Loucy (cell line): ENCODE results near the gene ABCA8.
"Not testable (repeated sequence)": the region's sequence is repeated elsewhere in the genome, so short reads cannot be mapped to it uniquely, and the experiment has no call there.

Experiments used
- H2AFZ ChIP-seq: fragments of 200-600 bp; sonication (generic); 2 replicates; pipeline ENCODE4 v1.6.0; 2016; ENCODE audit warnings: antibody characterized with exemption, mild to moderate bottlenecking, low read length, moderate library complexity
- H3F3A ChIP-seq: fragments of 200-600 bp; 2 replicates; pipeline ENCODE4 v1.6.0; 2016; ENCODE audit warnings: antibody characterized with exemption, low read depth, mild to moderate bottlenecking
- H3K27me3 ChIP-seq: fragments of 200-600 bp; sonication (generic); 2 replicates; pipeline ENCODE4 v1.6.1; 2014; ENCODE audit warnings: low read length, mild to moderate bottlenecking; ENCODE audit not compliant: insufficient read depth, poor library complexity, severe bottlenecking
- H3K36me3 ChIP-seq: fragments of 200-600 bp; sonication (generic); 2 replicates; pipeline ENCODE4 v1.6.1; 2016; ENCODE audit warnings: low read length; ENCODE audit not compliant: insufficient read depth
- H3K4me1 ChIP-seq: fragments of 200-600 bp; sonication (generic); 2 replicates; pipeline ENCODE4 v1.5.1; 2014; ENCODE audit warnings: low read length, mild to moderate bottlenecking; ENCODE audit not compliant: insufficient read depth, poor library complexity, severe bottlenecking
- H3K4me2 ChIP-seq: fragments of 200-600 bp; sonication (generic); 2 replicates; pipeline ENCODE4 v1.6.0; 2014; ENCODE audit warnings: antibody characterized with exemption, low read length, low read depth, mild to moderate bottlenecking; ENCODE audit not compliant: poor library complexity, severe bottlenecking
- H3K4me3 ChIP-seq: fragments of 200-600 bp; sonication (generic); 2 replicates; pipeline ENCODE4 v1.5.1; 2014; ENCODE audit warnings: low read length, mild to moderate bottlenecking, mixed read lengths; ENCODE audit not compliant: poor library complexity, severe bottlenecking
- H3K79me2 ChIP-seq: fragments of 200-600 bp; sonication (generic); 2 replicates; pipeline ENCODE4 v1.6.1; 2014; ENCODE audit warnings: low read length; ENCODE audit not compliant: insufficient read depth
- H3K9ac ChIP-seq: fragments of 200-600 bp; sonication (generic); 2 replicates; pipeline ENCODE4 v1.6.0; 2014; ENCODE audit warnings: mild to moderate bottlenecking, low read depth, low read length, moderate library complexity; ENCODE audit not compliant: poor library complexity, severe bottlenecking
- H3K9me2 ChIP-seq: fragments of 200-600 bp; sonication (generic); replicated peaks from 2 replicates; pipeline ENCODE4 v1.6.1; 2016; ENCODE audit warnings: low read depth, low read length, mixed read lengths
- H3K9me3 ChIP-seq: fragments of 200-600 bp; sonication (generic); 2 replicates; pipeline ENCODE4 v1.6.1; 2014; ENCODE audit warnings: mild to moderate bottlenecking, antibody characterized with exemption, low read length, low read depth; ENCODE audit not compliant: insufficient read depth
- H4K20me1 ChIP-seq: fragments of 200-600 bp; sonication (generic); 2 replicates; pipeline ENCODE4 v1.6.0; 2014; ENCODE audit warnings: antibody characterized with exemption, low read length, mild to moderate bottlenecking; ENCODE audit not compliant: insufficient read depth, poor library complexity, severe bottlenecking
- CTCF ChIP-seq: fragments of 200-600 bp; sonication (generic); conservative IDR thresholded peaks from 2 replicates; pipeline ENCODE4 v1.5.1; 2014; ENCODE audit warnings: mild to moderate bottlenecking, antibody characterized with exemption, low read length
- EZH2phosphoT487 ChIP-seq: fragments of 200-600 bp; IDR thresholded peaks from 2 replicates; pipeline ENCODE4 v1.6.1; 2018; ENCODE audit warnings: antibody characterized with exemption, mild to moderate bottlenecking, moderate library complexity, borderline replicate concordance

ABCA8 gene

GRCh38 chr17:68830313-68830712, 124.9 kb downstream of the ABCA8 start:
- H3K4me1 ChIP-seq = no peaks in the 10 kb centered on the region
- H3K9me2 ChIP-seq = no peaks in the 10 kb centered on the region
- H3K4me2 ChIP-seq = no peak overlapping the region
- H3K4me3 ChIP-seq = no peak overlapping the region
- H3K9ac ChIP-seq = no peak overlapping the region
- H3K36me3 ChIP-seq = no peaks in the 10 kb centered on the region
- no peaks in the 10 kb centered on the region for H3F3A ChIP-seq
- H3K27me3 ChIP-seq = no peaks in the 10 kb centered on the region
- no peaks in the 10 kb centered on the region for H3K9me3 ChIP-seq
- H4K20me1 ChIP-seq = no peaks in the 10 kb centered on the region
- H3K79me2 ChIP-seq = no peaks in the 10 kb centered on the region
- H2AFZ ChIP-seq = no peak overlapping the region
- TF ChIP-seq EZH2phosphoT487 = no peak
- no peak for TF ChIP-seq CTCF

GRCh38 chr17:68829211-68829610, 126.0 kb downstream of the ABCA8 start:
- Histone ChIP-seq H3F3A (no peaks in the 10 kb centered on the region), H3K4me1 (no peaks in the 10 kb centered on the region), H4K20me1 (no peaks in the 10 kb centered on the region), H3K9me2 (no peaks in the 10 kb centered on the region), H3K9ac (no peak overlapping the region), H3K9me3 (no peaks in the 10 kb centered on the region), H3K27me3 (no peaks in the 10 kb centered on the region), H3K79me2 (no peaks in the 10 kb centered on the region), H3K4me2 (no peak overlapping the region), H2AFZ (no peak overlapping the region), H3K36me3 (no peaks in the 10 kb centered on the region), H3K4me3 (no peak overlapping the region)
- TF ChIP-seq CTCF (no peak), EZH2phosphoT487 (no peak)

- no peaks in the 10 kb centered on the region for H3K36me3 ChIP-seq
- H3K4me2 ChIP-seq = no peak overlapping the region
- no peak overlapping the region for H3K9ac ChIP-seq
- no peaks in the 10 kb centered on the region for H3F3A ChIP-seq
- H3K9me2 ChIP-seq = no peaks in the 10 kb centered on the region
- H2AFZ ChIP-seq = no peak overlapping the region
- H3K27me3 ChIP-seq = no peaks in the 10 kb centered on the region
- H3K4me1 ChIP-seq = no peaks in the 10 kb centered on the region
- H3K79me2 ChIP-seq = no peaks in the 10 kb centered on the region
- no peaks in the 10 kb centered on the region for H3K9me3 ChIP-seq
- no peak for TF ChIP-seq CTCF
- no peak for TF ChIP-seq EZH2phosphoT487
- H3K4me3 ChIP-seq = no peak overlapping the region
- no peaks in the 10 kb centered on the region for H4K20me1 ChIP-seq
Measured at GRCh38 chr17:68824707-68825106, 130.5 kb downstream of the ABCA8 start.

GRCh38 chr17:68824185-68824584, 131.0 kb downstream of the ABCA8 start:
- not testable (repeated sequence) for H3K4me1 ChIP-seq, H3K36me3 ChIP-seq, H2AFZ ChIP-seq, H3F3A ChIP-seq, H4K20me1 ChIP-seq, H3K9me2 ChIP-seq, H3K79me2 ChIP-seq, H3K4me3 ChIP-seq, H3K9ac ChIP-seq, H3K4me2 ChIP-seq, H3K27me3 ChIP-seq, H3K9me3 ChIP-seq
